CMK (cell line): Measurements from ENCODE around the gene WIPF3.
"Not testable (repeated sequence)": the region's sequence is repeated elsewhere in the genome, so short reads cannot be mapped to it uniquely, and the experiment has no call there.

Experiments
- DNase-seq: peaks from one replicate; pipeline ENCODE4 v3.0.0-alpha.2; 2010; ENCODE audit warnings: low read depth

WIPF3 gene

DNA sequence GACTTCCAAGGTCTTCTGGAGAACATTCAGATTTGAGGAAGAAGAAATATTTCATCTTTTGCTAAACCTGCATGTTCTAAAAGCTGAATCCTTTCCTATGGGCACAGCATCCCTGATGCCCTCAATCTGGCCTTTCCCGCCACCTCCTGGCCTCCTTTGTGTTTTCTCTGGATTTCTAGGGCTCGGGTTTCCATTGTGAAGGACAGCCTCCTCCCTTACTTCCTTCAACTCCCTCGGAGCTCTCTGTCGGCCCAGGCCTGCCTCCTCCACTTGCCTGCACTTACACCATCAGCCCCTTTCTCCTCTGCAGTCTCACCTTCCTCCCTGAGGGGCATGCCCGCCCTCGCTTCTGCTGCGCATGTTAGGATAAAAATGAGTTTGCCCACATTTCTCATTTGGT, 75.4 kb downstream of the WIPF3 start:
- no peak for DNase-seq

DNA sequence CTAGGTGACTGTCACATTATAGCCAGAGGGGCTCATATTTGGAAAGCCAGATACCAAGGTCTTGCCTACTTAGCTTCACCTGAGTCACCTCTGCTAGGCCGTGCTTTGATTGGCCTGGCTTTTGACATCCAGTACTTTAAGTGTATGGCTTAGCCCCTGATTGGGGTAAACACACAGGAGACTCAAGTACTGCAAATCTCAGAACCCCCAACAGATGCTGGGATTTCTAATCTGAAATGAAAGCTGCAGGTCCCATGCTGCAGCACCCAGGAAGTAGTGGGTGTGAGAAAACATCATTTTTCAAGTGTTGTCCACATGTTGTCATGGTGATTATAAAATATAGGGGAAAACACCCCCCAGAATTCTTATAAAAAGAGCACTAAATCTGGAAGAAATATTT, 76.2 kb downstream of the WIPF3 start:
- DNase-seq = no peak

- no peak for DNase-seq
Measured at GRCh38 chr7:29883462-29884398, 77.4 kb downstream of the WIPF3 start.

GRCh38 chr7:29884399-29885272, 78.3 kb downstream of the WIPF3 start:
- DNase-seq = no peak

DNA sequence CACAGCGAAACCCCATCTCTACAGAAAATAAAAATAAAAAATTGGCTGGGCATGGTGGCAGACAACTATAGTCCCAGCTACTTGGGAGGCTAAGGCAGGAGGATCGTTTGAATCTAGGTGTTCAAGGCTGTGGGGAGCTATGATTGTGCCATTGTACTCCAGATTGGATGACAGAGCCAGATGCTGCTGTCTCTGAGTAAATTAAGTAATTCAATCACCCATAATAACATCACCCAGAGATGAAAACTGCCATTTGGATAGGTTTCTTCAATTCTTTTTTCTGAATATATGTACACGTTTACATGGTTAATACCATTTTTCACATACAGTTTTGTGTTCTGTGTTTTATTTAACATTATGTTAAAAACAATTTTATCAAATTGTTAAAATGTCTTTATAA, 79.3 kb downstream of the WIPF3 start:
- DNase-seq = no peak

DNA sequence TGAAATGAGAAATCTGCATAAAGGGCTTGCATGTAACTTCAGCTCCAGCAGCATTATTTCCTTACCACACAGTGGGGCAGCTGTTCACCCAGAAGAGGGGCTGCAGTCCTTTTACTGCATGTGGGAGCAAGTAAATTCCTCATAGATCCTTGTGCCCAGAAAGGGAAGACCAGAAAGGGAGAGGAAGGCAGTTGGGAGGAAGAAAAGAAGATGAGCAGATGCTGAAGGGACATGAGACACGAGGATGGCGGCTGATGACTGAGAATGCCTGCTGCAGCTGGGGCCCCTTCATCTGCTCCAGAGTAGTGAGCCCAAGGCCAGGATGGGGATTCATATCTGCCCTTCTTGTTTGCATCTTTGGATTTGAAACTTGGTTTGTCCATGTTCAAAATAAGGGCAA, 80.5 kb downstream of the WIPF3 start:
- DNase-seq = no peak

GRCh38 chr7:29888006-29888405, 81.7 kb downstream of the WIPF3 start:
- no peak for DNase-seq

DNA sequence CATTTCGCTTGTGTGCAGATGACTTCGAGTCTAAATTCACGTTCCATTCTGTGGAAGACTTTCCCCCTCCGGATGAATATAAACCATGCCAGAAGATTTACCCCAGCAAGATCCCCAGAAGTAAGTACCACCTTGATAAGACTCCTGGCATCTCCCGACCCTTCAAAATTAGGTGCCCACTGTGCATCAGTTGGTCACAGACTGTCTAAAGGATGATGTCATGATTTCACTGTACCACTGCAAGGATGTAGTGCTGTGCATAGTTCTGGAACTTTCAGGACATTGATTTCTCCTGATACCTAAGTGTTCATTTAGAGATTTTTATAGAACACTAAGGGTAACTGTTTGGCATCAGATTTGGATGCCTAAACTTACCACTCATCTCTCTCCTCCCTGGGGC, 83.0 kb downstream of the WIPF3 start:
- DNase-seq = no peak

DNA sequence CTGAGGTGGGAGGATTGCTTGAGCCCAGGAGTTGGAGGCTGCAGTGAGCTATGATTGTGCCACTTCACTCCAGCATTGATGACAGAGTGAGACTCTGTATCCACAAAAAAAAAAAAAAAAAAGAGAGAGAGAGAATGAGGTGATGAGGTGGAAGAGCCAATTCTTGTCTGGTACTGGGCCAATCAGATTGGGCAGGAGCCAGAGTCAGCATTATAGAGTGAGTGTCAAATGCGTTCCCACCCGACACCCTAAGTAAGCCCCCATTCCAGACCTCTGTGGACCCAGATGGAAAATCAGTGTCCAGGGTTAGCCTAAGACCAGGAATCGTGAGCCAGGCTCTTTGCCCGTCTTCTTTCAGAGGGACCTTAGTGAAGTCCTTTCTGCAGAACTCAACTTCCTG, 83.9 kb downstream of the WIPF3 start:
- no peak for DNase-seq

- DNase-seq = not testable (repeated sequence)
Measured at GRCh38 chr7:29890786-29891185, 84.5 kb downstream of the WIPF3 start.

DNA sequence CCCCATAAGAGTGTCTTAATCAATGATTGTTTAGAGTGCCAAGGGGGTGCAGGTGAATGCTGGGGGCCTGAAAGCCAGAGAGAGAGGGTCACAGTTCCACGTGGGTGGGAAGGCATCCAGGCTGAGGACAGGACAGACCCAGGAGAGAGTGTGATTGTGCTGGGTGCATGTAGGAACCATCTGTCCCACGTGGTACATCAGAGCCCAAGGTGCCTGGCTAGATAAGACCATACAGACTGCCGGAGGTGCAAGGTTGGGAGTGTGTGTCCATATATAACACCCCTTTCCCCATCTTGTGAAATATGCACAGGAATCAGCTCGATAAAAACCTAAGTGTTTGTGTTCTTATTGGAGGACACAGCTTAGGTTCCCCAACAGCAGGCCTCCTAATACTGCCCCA, 85.5 kb downstream of the WIPF3 start:
- no peak for DNase-seq

GRCh38 chr7:29892231-29892630, 85.9 kb downstream of the WIPF3 start:
- DNase-seq = no peak

DNA sequence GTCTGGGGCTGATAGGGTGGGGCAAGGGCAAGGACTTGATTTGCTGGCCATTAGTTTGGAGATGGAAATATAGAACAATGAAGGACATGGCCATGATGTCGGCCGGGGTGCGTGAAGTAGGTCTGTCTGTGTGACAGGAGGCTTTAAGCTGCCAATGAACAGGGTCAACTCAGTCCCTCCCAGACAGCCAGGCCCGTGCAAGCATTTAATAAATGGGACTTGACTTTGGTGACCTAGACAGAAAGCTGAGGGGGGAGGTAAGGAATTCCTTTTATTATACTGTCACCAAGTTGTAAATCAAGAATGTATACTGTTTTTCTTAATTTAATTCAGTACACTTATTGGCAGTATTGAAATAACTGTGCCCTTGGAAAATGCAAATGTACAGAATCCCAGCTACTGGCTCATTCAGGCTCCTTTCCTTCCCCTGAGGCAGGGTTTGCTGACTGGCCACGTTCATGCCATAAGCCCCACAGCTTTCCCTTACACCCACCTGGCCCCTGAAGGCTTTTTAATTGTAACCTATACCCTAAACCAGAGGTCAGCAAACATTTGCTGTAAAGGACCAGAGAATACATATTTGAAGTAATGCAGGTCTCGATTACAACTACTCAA, 87.2 kb downstream of the WIPF3 start:
- no peak for DNase-seq

GRCh38 chr7:29894256-29894655, 87.9 kb downstream of the WIPF3 start:
- no peak for DNase-seq

- DNase-seq = no peak
Measured at GRCh38 chr7:29895559-29895958, 89.3 kb downstream of the WIPF3 start.

DNA sequence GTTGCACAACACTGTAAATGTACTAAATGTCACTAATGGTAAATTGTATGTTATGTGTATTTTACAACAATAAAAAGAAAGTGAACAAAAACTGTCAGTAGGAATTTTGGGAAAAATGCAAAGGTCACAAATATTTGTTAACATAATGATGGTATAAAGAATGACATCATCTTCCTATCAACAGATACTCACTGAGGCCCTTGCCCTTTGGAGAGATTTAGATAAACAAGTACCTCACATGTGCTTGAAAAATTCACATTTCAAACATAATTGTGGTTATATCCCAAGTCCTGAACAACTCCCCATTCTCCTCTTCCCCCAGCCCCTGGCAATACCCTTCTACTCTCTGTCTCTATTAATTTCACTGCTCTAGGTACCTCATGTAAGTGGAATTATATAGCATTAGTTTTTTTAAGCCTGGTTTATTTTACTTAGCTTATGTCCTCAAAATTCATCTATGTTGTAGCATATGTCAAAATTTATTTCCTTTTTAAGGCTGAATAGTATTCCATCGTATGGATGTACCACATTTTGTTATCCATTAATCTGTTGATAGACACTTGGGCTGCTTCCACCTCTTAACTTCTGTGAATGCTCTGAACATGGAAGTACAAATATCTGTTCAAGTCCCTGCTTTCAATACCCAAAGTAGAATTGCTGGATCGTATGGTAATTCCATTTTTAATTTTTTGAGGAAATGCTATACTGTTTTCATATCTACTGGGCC, 90.5 kb downstream of the WIPF3 start:
- no peak for DNase-seq

GRCh38 chr7:29898301-29898700, 92.0 kb downstream of the WIPF3 start:
- DNase-seq = no peak

DNA sequence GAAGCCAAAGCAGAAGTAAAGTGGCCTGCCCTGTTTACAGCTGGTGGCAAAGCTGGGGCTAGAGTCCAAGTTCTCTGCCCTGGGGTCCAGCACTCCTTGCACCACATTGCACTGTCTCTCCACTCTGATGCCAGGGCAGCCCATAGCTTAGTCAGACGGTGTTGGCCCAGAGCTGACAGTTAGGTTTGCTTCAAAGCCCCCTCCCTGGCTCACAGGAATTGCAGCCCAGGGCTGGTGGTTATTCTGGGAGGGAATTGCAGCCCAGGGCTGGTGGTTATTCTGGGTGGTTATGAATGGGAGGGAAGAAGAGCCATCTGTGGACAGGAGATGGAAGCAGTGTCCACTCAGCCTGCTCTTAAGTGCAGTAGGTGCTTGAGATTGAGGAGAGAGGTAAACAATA, 94.4 kb downstream of the WIPF3 start:
- no peak for DNase-seq

- DNase-seq = no peak
Measured at GRCh38 chr7:29906200-29907022, 100.1 kb downstream of the WIPF3 start.

- DNase-seq = no peak
Measured at GRCh38 chr7:29914180-29914579, 107.9 kb downstream of the WIPF3 start.
